OCI-LY1 (cell line): Measurements from ENCODE around the gene ST6GAL2.

Experiments
- H2AFZ ChIP-seq: fragments of 200-600 bp; sonication (generic), shearing (Covaris generic); 2 replicates; pipeline ENCODE4 v1.6.0; 2014; ENCODE audit warnings: antibody characterized with exemption, mild to moderate bottlenecking, low read length
- H3F3A ChIP-seq: fragments of 200-600 bp; sonication (generic), shearing (Covaris generic); 2 replicates; pipeline ENCODE4 v1.6.0; 2014; ENCODE audit warnings: mild to moderate bottlenecking, antibody characterized with exemption, low read length, moderate library complexity; ENCODE audit not compliant: insufficient read depth
- H3K27ac ChIP-seq: fragments of 200-600 bp; sonication (generic); 2 replicates; pipeline ENCODE4 v1.5.1; 2014; ENCODE audit warnings: low read length, mixed run types, mild to moderate bottlenecking, low read depth; ENCODE audit not compliant: poor library complexity, severe bottlenecking
- H3K27me3 ChIP-seq: fragments of 200-600 bp; sonication (generic); 2 replicates; pipeline ENCODE4 v1.6.0; 2014; ENCODE audit warnings: antibody characterized with exemption, mild to moderate bottlenecking, low read length, moderate library complexity; ENCODE audit not compliant: insufficient read depth
- H3K36me3 ChIP-seq: fragments of 200-600 bp; sonication (generic); 2 replicates; pipeline ENCODE4 v1.6.1; 2014; ENCODE audit warnings: mild to moderate bottlenecking, antibody characterized with exemption, low read length, moderate library complexity, mixed read lengths; ENCODE audit not compliant: insufficient read depth
- H3K4me1 ChIP-seq: fragments of 200-600 bp; sonication (generic); 2 replicates; pipeline ENCODE4 v1.5.1; 2014; ENCODE audit warnings: mild to moderate bottlenecking, low read length, moderate library complexity; ENCODE audit not compliant: insufficient read depth, severe bottlenecking
- H3K4me2 ChIP-seq: fragments of 200-600 bp; sonication (generic), shearing (Covaris generic); 2 replicates; pipeline ENCODE4 v1.6.1; 2014; ENCODE audit warnings: low read length
- H3K4me3 ChIP-seq: fragments of 200-600 bp; sonication (generic); 2 replicates; pipeline ENCODE4 v1.5.1; 2014; ENCODE audit warnings: low read length, low read depth, mild to moderate bottlenecking, mixed read lengths; ENCODE audit not compliant: poor library complexity, severe bottlenecking
- H3K79me2 ChIP-seq: fragments of 200-600 bp; shearing (Covaris generic); 2 replicates; pipeline ENCODE4 v1.6.1; 2016; ENCODE audit warnings: mixed run types, low read length, mixed read lengths; ENCODE audit not compliant: insufficient read depth
- H3K9ac ChIP-seq: fragments of 200-600 bp; sonication (generic), shearing (Covaris generic); 2 replicates; pipeline ENCODE4 v1.6.1; 2014; ENCODE audit warnings: mild to moderate bottlenecking, low read length, mixed read lengths
- H3K9me2 ChIP-seq: fragments of 200-600 bp; sonication (generic), shearing (Covaris generic); 2 replicates; pipeline ENCODE4 v1.6.1; 2014; ENCODE audit warnings: low read depth, mild to moderate bottlenecking, low read length, mixed read lengths
- H3K9me3 ChIP-seq: fragments of 200-600 bp; shearing (Covaris generic); 2 replicates; pipeline ENCODE4 v1.6.1; 2014; ENCODE audit warnings: low read length, mixed read lengths
- H4K20me1 ChIP-seq: fragments of 200-600 bp; sonication (generic), shearing (Covaris generic); 2 replicates; pipeline ENCODE4 v1.6.0; 2016; ENCODE audit warnings: mild to moderate bottlenecking, low read length; ENCODE audit not compliant: insufficient read depth
- EZH2 ChIP-seq: fragments of 200-600 bp; sonication (generic), shearing (Covaris generic); IDR thresholded peaks from 2 replicates; pipeline ENCODE4 v1.8.0; 2017; ENCODE audit warnings: borderline replicate concordance, mixed run types, mild to moderate bottlenecking, antibody characterized with exemption, low read length, moderate library complexity, mixed read lengths
- TF ChIP-seq, protein P1 (sequence below): fragments of 200-600 bp; sonication (generic), shearing (Covaris generic); IDR thresholded peaks from 2 replicates; pipeline ENCODE4 v1.5.1; 2017; ENCODE audit warnings: mild to moderate bottlenecking, antibody characterized with exemption, low read length, moderate library complexity, mixed read lengths

The ST6GAL2 gene

DNA sequence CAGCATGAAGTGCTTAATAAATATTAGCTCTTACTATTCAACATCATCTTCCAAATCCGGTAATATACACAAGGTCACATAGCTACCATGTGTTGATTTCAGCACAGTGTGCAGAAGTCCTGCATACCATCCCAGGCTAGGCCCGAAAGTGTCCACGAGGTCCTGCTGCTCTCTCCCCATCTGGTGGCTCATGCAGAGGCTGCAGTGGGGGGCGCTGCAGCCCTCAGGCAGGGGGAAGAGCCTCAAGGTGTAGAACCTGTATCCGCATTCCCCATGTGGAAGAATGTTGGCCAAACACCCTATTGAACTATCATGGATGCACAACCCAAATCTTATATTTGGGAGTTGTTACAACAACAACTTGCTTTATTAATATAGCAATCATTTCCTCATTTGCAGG, 88.5 kb downstream of the ST6GAL2 start:
- Histone ChIP-seq H3K4me1 (no peaks in the 10 kb centered on the region), H3K79me2 (no peaks in the 10 kb centered on the region)
- TF ChIP-seq, protein P1, sequence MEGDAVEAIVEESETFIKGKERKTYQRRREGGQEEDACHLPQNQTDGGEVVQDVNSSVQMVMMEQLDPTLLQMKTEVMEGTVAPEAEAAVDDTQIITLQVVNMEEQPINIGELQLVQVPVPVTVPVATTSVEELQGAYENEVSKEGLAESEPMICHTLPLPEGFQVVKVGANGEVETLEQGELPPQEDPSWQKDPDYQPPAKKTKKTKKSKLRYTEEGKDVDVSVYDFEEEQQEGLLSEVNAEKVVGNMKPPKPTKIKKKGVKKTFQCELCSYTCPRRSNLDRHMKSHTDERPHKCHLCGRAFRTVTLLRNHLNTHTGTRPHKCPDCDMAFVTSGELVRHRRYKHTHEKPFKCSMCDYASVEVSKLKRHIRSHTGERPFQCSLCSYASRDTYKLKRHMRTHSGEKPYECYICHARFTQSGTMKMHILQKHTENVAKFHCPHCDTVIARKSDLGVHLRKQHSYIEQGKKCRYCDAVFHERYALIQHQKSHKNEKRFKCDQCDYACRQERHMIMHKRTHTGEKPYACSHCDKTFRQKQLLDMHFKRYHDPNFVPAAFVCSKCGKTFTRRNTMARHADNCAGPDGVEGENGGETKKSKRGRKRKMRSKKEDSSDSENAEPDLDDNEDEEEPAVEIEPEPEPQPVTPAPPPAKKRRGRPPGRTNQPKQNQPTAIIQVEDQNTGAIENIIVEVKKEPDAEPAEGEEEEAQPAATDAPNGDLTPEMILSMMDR: no peak
- no peak for TF ChIP-seq EZH2

DNA sequence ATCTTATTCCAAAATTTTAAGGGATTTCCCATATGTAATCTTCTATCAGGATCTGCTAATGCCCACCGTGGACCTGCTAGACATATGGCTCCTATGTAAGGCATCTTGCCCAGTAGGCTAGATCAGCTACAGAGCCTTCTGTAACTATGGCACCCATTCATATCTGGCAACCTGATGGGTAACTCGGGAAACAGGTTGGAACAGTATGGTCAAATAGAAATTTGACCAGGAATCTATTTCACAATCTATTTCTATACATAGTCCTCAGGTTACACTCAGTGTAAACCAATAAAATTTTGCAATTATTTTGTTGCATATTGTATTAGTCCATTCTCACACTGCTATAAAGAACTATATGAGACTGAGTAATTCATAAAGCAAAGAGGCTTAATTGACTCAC, 93.3 kb downstream of the ST6GAL2 start:
- Histone ChIP-seq H3K4me1 (no peaks in the 10 kb centered on the region), H3K4me3 (no peak overlapping the region), H3K9me3 (no peaks in the 10 kb centered on the region), H3K27me3 (no peaks in the 10 kb centered on the region), H3K36me3 (no peaks in the 10 kb centered on the region), H3K9me2 (no peaks in the 10 kb centered on the region), H2AFZ (no peak overlapping the region), H3K9ac (no peak overlapping the region), H4K20me1 (no peaks in the 10 kb centered on the region), H3K27ac (no peak overlapping the region), H3K4me2 (no peak overlapping the region), H3F3A (no peaks in the 10 kb centered on the region), H3K79me2 (no peaks in the 10 kb centered on the region)
- no peak for TF ChIP-seq EZH2
- TF ChIP-seq, protein P1: no peak

More for the DNA sequence above, 88.5 kb downstream of the ST6GAL2 start:
- Histone ChIP-seq H4K20me1 (no peaks in the 10 kb centered on the region), H3K9ac (no peak overlapping the region), H3K27ac (no peak overlapping the region), H2AFZ (no peak overlapping the region), H3K9me2 (no peaks in the 10 kb centered on the region), H3K4me2 (no peak overlapping the region), H3K36me3 (no peaks in the 10 kb centered on the region), H3K4me3 (no peak overlapping the region), H3F3A (no peaks in the 10 kb centered on the region), H3K27me3 (no peaks in the 10 kb centered on the region), H3K9me3 (no peaks in the 10 kb centered on the region)

DNA sequence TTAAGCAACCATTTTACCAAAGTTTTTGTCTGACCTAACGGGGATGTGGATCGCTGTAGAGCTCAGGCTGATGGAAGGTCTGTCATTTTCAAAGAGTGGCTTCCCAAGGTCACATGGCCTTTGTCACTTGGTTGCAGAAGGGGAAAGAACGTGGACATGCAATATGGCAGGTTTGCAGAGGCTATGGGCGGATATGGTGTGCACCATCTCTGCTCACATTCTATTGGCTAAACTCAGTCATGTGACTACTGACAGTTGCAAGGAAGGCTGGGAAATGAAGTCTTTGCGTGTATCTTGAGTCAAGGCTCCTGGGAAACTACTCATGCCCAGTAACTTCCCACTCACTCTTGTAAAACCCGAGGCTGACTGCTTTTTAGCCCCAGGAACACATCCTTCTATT, 96.8 kb downstream of the ST6GAL2 start:
- H3K27ac ChIP-seq: no peak overlapping the region
- H3K9me3 ChIP-seq: no peaks in the 10 kb centered on the region
- H3K27me3 ChIP-seq: no peaks in the 10 kb centered on the region
- no peak overlapping the region for H3K9ac ChIP-seq
- no peaks in the 10 kb centered on the region for H3K9me2 ChIP-seq
- H3K4me1 ChIP-seq: no peaks in the 10 kb centered on the region
- H3F3A ChIP-seq: no peaks in the 10 kb centered on the region; the same call in 1 of the 2 replicates
- H3K4me3 ChIP-seq: no peak overlapping the region
- no peaks in the 10 kb centered on the region for H3K36me3 ChIP-seq
- H4K20me1 ChIP-seq: no peaks in the 10 kb centered on the region
- peak overlapping the region; percentile 63; the same call in 1 of the 2 replicates for H2AFZ ChIP-seq
- H3K4me2 ChIP-seq: no peak overlapping the region
- no peaks in the 10 kb centered on the region for H3K79me2 ChIP-seq
- TF ChIP-seq, protein P1: no peak
- TF ChIP-seq EZH2: no peak
